ENCODE results near the gene SLC39A11.

Gene SLC39A11

GRCh38 chr17:72691586-72691985 is 400.9 kb downstream of the SLC39A11 start:
- Histone ChIP-seq H3K4me1 (ENCODE audit: control insufficient read depth, insufficient read depth, low read length, poor library complexity, severe bottlenecking) (no peaks in the 10 kb centered on the region), H3K36me3 (ENCODE audit: control insufficient read depth, insufficient read depth, low read length) (no peaks in the 10 kb centered on the region), H3K4me3 (ENCODE audit: extremely low read depth, insufficient read depth, low read length, poor library complexity, severe bottlenecking) (no peak overlapping the region), H3K27ac (ENCODE audit: low read depth, low read length, severe bottlenecking) (no peak overlapping the region), H3K9me3 (ENCODE audit: control insufficient read depth, low read length) (no peaks in the 10 kb centered on the region)
- WGBS, 2 experiments (ENCODE audit: insufficient coverage in 2 of 2), result 71 to 80% methylated on average over 1 to 2 of the region's 4 CpGs

- Histone ChIP-seq H3K36me3 (ENCODE audit: control insufficient read depth, insufficient read depth, low read length) (no peaks in the 10 kb centered on the region), H3K27ac (ENCODE audit: low read depth, low read length, severe bottlenecking) (no peak overlapping the region), H3K9me3 (ENCODE audit: control insufficient read depth, low read length) (no peaks in the 10 kb centered on the region), H3K4me1 (ENCODE audit: control insufficient read depth, insufficient read depth, low read length, poor library complexity, severe bottlenecking) (no peaks in the 10 kb centered on the region), H3K4me3 (ENCODE audit: extremely low read depth, insufficient read depth, low read length, poor library complexity, severe bottlenecking) (no peak overlapping the region)
- 80% methylated on average over 1 of the region's 3 CpGs; no CpG with 5 or more reads in 1 of the 2 experiments for WGBS, 2 experiments (ENCODE audit: insufficient coverage in 2 of 2)
These were observed 401.5 kb downstream of the SLC39A11 start for GRCh38 chr17:72691017-72691416.

GRCh38 chr17:72687886-72688285 is 404.6 kb downstream of the SLC39A11 start:
- Histone ChIP-seq H3K4me3 (ENCODE audit: extremely low read depth, insufficient read depth, low read length, poor library complexity, severe bottlenecking) (no peak overlapping the region), H3K36me3 (ENCODE audit: control insufficient read depth, insufficient read depth, low read length) (no peaks in the 10 kb centered on the region), H3K4me1 (ENCODE audit: control insufficient read depth, insufficient read depth, low read length, poor library complexity, severe bottlenecking) (peaks cover 12% of the 10 kb centered on the region), H3K9me3 (ENCODE audit: control insufficient read depth, low read length) (no peaks in the 10 kb centered on the region), H3K27ac (ENCODE audit: low read depth, low read length, severe bottlenecking) (no peak overlapping the region)
- 78 to 81% methylated on average over 7 of the region's 7 CpGs for WGBS, 2 experiments (ENCODE audit: insufficient coverage in 2 of 2)

GRCh38 chr17:72684405-72685020 is 408.0 kb downstream of the SLC39A11 start:
- Histone ChIP-seq H3K4me3 (ENCODE audit: extremely low read depth, insufficient read depth, low read length, poor library complexity, severe bottlenecking) (no peak overlapping the region), H3K4me1 (ENCODE audit: control insufficient read depth, insufficient read depth, low read length, poor library complexity, severe bottlenecking) (peaks cover 26% of the 10 kb centered on the region), H3K36me3 (ENCODE audit: control insufficient read depth, insufficient read depth, low read length) (no peaks in the 10 kb centered on the region), H3K27ac (ENCODE audit: low read depth, low read length, severe bottlenecking) (no peak overlapping the region), H3K9me3 (ENCODE audit: control insufficient read depth, low read length) (no peaks in the 10 kb centered on the region)
- 89% methylated on average over 6 to 11 of the region's 11 CpGs for WGBS, 2 experiments (ENCODE audit: insufficient coverage in 2 of 2)

GRCh38 chr17:72683506-72684404 is 408.7 kb downstream of the SLC39A11 start:
- peak overlapping the region; percentile 57 for H3K27ac ChIP-seq (ENCODE audit: low read depth, low read length, severe bottlenecking)
- peaks cover 26% of the 10 kb centered on the region for H3K4me1 ChIP-seq (ENCODE audit: control insufficient read depth, insufficient read depth, low read length, poor library complexity, severe bottlenecking)
- whole genome bisulfite sequencing, 2 experiments (ENCODE audit: insufficient coverage in 2 of 2), result 83 to 90% methylated on average over 6 to 8 of the region's 10 CpGs
- H3K36me3 ChIP-seq (ENCODE audit: control insufficient read depth, insufficient read depth, low read length), result no peaks in the 10 kb centered on the region
- H3K9me3 ChIP-seq (ENCODE audit: control insufficient read depth, low read length), result no peaks in the 10 kb centered on the region
- no peak overlapping the region for H3K4me3 ChIP-seq (ENCODE audit: extremely low read depth, insufficient read depth, low read length, poor library complexity, severe bottlenecking)

- peaks cover 26% of the 10 kb centered on the region for H3K4me1 ChIP-seq (ENCODE audit: control insufficient read depth, insufficient read depth, low read length, poor library complexity, severe bottlenecking)
- H3K36me3 ChIP-seq (ENCODE audit: control insufficient read depth, insufficient read depth, low read length), result no peaks in the 10 kb centered on the region
- H3K27ac ChIP-seq (ENCODE audit: low read depth, low read length, severe bottlenecking), result no peak overlapping the region
- H3K9me3 ChIP-seq (ENCODE audit: control insufficient read depth, low read length), result no peaks in the 10 kb centered on the region
- WGBS, 2 experiments (ENCODE audit: insufficient coverage in 2 of 2), result 86% methylated on average over 1 of the region's 1 CpG; no CpG with 5 or more reads in 1 of the 2 experiments
- no peak overlapping the region for H3K4me3 ChIP-seq (ENCODE audit: extremely low read depth, insufficient read depth, low read length, poor library complexity, severe bottlenecking)
These were observed 409.9 kb downstream of the SLC39A11 start for GRCh38 chr17:72682605-72683004.

- 75 to 93% methylated on average over 2 to 9 of the region's 12 CpGs for WGBS, 2 experiments (ENCODE audit: insufficient coverage in 2 of 2)
- Histone ChIP-seq H3K4me1 (ENCODE audit: control insufficient read depth, insufficient read depth, low read length, poor library complexity, severe bottlenecking) (peaks cover 26% of the 10 kb centered on the region), H3K36me3 (ENCODE audit: control insufficient read depth, insufficient read depth, low read length) (no peaks in the 10 kb centered on the region), H3K4me3 (ENCODE audit: extremely low read depth, insufficient read depth, low read length, poor library complexity, severe bottlenecking) (no peak overlapping the region), H3K27ac (ENCODE audit: low read depth, low read length, severe bottlenecking) (no peak overlapping the region), H3K9me3 (ENCODE audit: control insufficient read depth, low read length) (no peaks in the 10 kb centered on the region)
These were observed 410.6 kb downstream of the SLC39A11 start for GRCh38 chr17:72681844-72682243.

GRCh38 chr17:72677714-72678390 is 414.6 kb downstream of the SLC39A11 start:
- H3K4me3 ChIP-seq (ENCODE audit: extremely low read depth, insufficient read depth, low read length, poor library complexity, severe bottlenecking), result no peak overlapping the region
- no peaks in the 10 kb centered on the region for H3K36me3 ChIP-seq (ENCODE audit: control insufficient read depth, insufficient read depth, low read length)
- peaks cover 14% of the 10 kb centered on the region for H3K4me1 ChIP-seq (ENCODE audit: control insufficient read depth, insufficient read depth, low read length, poor library complexity, severe bottlenecking)
- 86 to 92% methylated on average over 10 of the region's 12 CpGs for WGBS, 2 experiments (ENCODE audit: insufficient coverage in 2 of 2)
- H3K27ac ChIP-seq (ENCODE audit: low read depth, low read length, severe bottlenecking), result no peak overlapping the region
- H3K9me3 ChIP-seq (ENCODE audit: control insufficient read depth, low read length), result no peaks in the 10 kb centered on the region

- no peaks in the 10 kb centered on the region for H3K36me3 ChIP-seq (ENCODE audit: control insufficient read depth, insufficient read depth, low read length)
- 95 to 100% methylated on average over 1 to 2 of the region's 2 CpGs for WGBS, 2 experiments (ENCODE audit: insufficient coverage in 2 of 2)
- no peak overlapping the region for H3K27ac ChIP-seq (ENCODE audit: low read depth, low read length, severe bottlenecking)
- H3K4me1 ChIP-seq (ENCODE audit: control insufficient read depth, insufficient read depth, low read length, poor library complexity, severe bottlenecking), result peaks cover 6% of the 10 kb centered on the region
- no peaks in the 10 kb centered on the region for H3K9me3 ChIP-seq (ENCODE audit: control insufficient read depth, low read length)
- H3K4me3 ChIP-seq (ENCODE audit: extremely low read depth, insufficient read depth, low read length, poor library complexity, severe bottlenecking), result no peak overlapping the region
These were observed 415.4 kb downstream of the SLC39A11 start for GRCh38 chr17:72677108-72677507.

- H3K4me3 ChIP-seq (ENCODE audit: extremely low read depth, insufficient read depth, low read length, poor library complexity, severe bottlenecking), result no peak overlapping the region
- no peak overlapping the region for H3K27ac ChIP-seq (ENCODE audit: low read depth, low read length, severe bottlenecking)
- 92 to 94% methylated on average over 2 to 3 of the region's 4 CpGs for WGBS, 2 experiments (ENCODE audit: insufficient coverage in 2 of 2)
- no peaks in the 10 kb centered on the region for H3K4me1 ChIP-seq (ENCODE audit: control insufficient read depth, insufficient read depth, low read length, poor library complexity, severe bottlenecking)
- H3K9me3 ChIP-seq (ENCODE audit: control insufficient read depth, low read length), result no peaks in the 10 kb centered on the region
- no peaks in the 10 kb centered on the region for H3K36me3 ChIP-seq (ENCODE audit: control insufficient read depth, insufficient read depth, low read length)
These were observed 419.8 kb downstream of the SLC39A11 start for GRCh38 chr17:72672729-72673128.
